ENCODE measurements around the gene KDM6B. TPM values are rescaled to one million over a fixed set of nuclear protein-coding genes. Genes with fewer than 3 reads are reported as not detected.

Gene KDM6B
- polyA plus RNA-seq, 1 donor from 2014 or later = 2.5 TPM

DNA sequence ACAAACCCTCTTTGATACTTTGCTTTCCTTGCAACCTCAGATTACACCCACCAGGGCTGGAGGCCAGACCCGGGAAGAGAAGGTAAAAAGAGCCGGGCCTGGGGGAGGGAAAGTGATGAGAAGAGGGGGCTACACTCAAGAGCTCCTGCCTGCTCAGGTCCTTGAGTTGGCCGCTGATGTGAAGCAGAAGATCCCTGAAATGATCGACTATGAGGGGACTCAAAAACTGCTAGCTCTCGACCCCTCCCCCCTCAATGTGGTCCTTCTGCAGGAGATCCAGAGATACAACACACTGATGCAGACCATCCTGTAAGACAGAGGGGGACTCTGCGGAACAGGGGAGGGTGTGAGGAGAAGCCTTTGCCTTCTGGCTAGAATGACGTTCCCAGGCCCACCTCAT is 2.8 kb upstream of the KDM6B start:
- Histone ChIP-seq H3K27me3 (ENCODE audit: insufficient read depth, low read depth, low read length) (no peaks in the 10 kb centered on the region), H3K4me2 (ENCODE audit: low read length) (no peak overlapping the region), H2AFZ (ENCODE audit: low read depth, low read length) (no peak overlapping the region), H3K9me3 (ENCODE audit: low read length) (no peaks in the 10 kb centered on the region), H3K9me2 (ENCODE audit: insufficient read depth, low read length) (no peaks in the 10 kb centered on the region), H3K27ac (ENCODE audit: low read length) (no peak overlapping the region), H3K79me2 (replicated peaks; ENCODE audit: insufficient read depth, low read length) (no peaks in the 10 kb centered on the region), H4K20me1 (ENCODE audit: insufficient read depth) (no peaks in the 10 kb centered on the region), H3K36me3 (ENCODE audit: insufficient read depth, low read length) (no peaks in the 10 kb centered on the region), H3F3A (ENCODE audit: insufficient read depth, low read length, poor library complexity, severe bottlenecking) (peaks cover 4% of the 10 kb centered on the region), H3K4me3 (ENCODE audit: low read length) (no peak overlapping the region), H3K9ac (ENCODE audit: low read length) (no peak overlapping the region)
- TF ChIP-seq REST (IDR thresholded peaks at IDR 0.05; ENCODE audit: borderline replicate concordance) (no peak), RAD21 (conservative IDR thresholded peaks at IDR 0.05) (no peak), POLR2AphosphoS5 (IDR thresholded peaks at IDR 0.05) (no peak), EP300 (conservative IDR thresholded peaks at IDR 0.05; ENCODE audit: poor library complexity, severe bottlenecking) (no peak)

GRCh38 chr17:7832431-7832830 is 1.6 kb upstream of the KDM6B start:
- no peak overlapping the region for H3K4me3 ChIP-seq (ENCODE audit: low read length)
- H3F3A ChIP-seq (ENCODE audit: insufficient read depth, low read length, poor library complexity, severe bottlenecking) = peaks cover 11% of the 10 kb centered on the region
- TF ChIP-seq TAF1 (IDR thresholded peaks at IDR 0.05; ENCODE audit: low read depth) = no peak
- no peak for TF ChIP-seq SMC3 (conservative IDR thresholded peaks at IDR 0.05; ENCODE audit: poor library complexity)
- no peak for TF ChIP-seq REST (IDR thresholded peaks at IDR 0.05; ENCODE audit: borderline replicate concordance)
- no peaks in the 10 kb centered on the region for H3K9me3 ChIP-seq (ENCODE audit: low read length)
- H3K36me3 ChIP-seq (ENCODE audit: insufficient read depth, low read length) = no peaks in the 10 kb centered on the region
- H3K4me2 ChIP-seq (ENCODE audit: low read length) = no peak overlapping the region
- no peaks in the 10 kb centered on the region for H3K27me3 ChIP-seq (ENCODE audit: insufficient read depth, low read depth, low read length)
- H4K20me1 ChIP-seq (ENCODE audit: insufficient read depth) = no peaks in the 10 kb centered on the region
- no peaks in the 10 kb centered on the region for H3K9me2 ChIP-seq (ENCODE audit: insufficient read depth, low read length)
- no peak overlapping the region for H3K9ac ChIP-seq (ENCODE audit: low read length)
- H2AFZ ChIP-seq (ENCODE audit: low read depth, low read length) = no peak overlapping the region
- H3K27ac ChIP-seq (ENCODE audit: low read length) = no peak overlapping the region
- peaks cover 4% of the 10 kb centered on the region for H3K79me2 ChIP-seq (replicated peaks; ENCODE audit: insufficient read depth, low read length)

All from neural cell (in vitro differentiated cells).